HG03280 (cell line): Measurements from ENCODE around the gene AHNAK2.
"Not testable (repeated sequence)": the region's sequence is repeated elsewhere in the genome, so short reads cannot be mapped to it uniquely, and the experiment has no call there.

Experiments
- ATAC-seq: cut with Tn5 transposase; IDR thresholded peaks from one replicate; pipeline ENCODE4 v1.9.1; 2021; ENCODE audit warnings: mild to moderate bottlenecking, moderate library complexity; ENCODE audit not compliant: unreplicated experiment

AHNAK2 gene

GRCh38 chr14:104977681-104978653 lies at the start of gene AHNAK2:
TSS of gene AHNAK2 (minus strand) at chr14:104978374. CDS start at chr14:104978237, 137 bp downstream.
- no peak for ATAC-seq

DNA sequence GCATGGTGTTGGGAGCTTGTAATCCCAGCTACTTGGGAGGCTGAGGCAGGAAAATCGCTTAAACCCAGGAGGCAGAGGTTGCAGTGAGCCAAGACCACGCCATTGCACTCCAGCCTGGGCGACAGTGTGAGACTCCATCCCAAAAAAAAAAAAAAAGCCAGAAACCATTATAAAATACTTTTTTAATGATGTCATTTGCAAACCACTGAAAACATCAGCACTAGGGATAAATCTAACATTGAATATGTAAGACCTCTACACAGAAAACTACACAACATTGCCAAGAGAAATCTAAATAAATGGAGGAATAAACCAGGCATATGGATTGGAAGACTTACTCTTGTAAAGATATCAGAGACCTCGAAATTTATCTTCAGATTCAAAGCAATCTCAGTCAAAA lies 49.5 kb upstream of the AHNAK2 start:
- not testable (repeated sequence) for ATAC-seq

- ATAC-seq = no peak
Observed at GRCh38 chr14:105026802-105027563, 48.8 kb upstream of the AHNAK2 start.

DNA sequence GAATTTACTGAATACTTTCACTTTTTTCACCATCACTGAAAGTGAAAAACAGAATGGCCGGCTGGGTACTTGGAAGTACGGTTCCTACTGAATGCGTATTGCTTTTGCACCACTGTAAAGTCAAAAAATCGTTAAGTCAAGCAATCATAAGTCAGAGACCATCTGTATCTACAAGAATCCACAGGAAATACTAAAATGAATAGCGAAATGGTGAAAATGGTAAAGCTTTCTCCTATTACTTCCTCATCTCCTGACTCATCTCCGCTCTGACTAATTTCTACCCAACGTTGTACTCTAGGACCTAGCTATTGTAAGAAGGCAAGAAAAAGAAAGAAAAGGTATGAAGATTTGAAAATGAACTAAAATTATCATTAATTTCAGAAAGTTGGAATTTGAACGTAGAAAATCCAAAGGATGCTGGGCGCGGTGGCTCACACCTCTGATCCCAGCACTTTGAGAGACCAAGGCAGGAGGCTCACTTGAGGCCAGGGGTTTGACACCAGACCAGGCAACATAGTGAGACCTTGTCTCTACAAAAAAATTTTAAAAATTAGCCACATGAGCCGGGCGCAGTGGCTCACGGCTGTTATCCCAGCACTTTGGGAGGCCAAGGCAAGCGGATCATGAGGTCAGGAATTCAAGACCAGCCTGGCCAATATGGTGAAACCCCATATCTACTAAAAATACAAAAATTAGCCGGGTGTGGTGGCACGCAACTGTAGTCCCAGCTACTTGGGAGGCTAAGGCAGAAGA lies 48.0 kb upstream of the AHNAK2 start:
- no peak for ATAC-seq

DNA sequence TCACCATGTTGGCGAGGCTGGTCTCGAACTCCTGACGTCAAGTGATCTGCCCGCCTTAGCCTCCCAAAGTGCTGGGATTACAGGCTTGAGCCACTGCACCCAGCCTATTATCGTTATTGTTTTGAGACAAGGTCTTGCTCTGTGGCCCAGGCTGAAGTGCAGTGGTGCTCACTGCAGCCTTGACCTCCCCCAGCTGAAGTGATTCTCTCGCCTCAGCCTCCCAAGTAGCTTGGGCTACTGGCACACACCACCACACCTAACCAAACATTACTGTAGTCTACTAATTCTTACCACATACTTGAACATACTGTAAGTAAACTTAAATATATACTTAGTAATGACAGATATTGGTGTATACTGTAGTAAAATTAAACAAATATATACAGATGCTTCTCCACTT lies 47.3 kb upstream of the AHNAK2 start:
- no peak for ATAC-seq

DNA sequence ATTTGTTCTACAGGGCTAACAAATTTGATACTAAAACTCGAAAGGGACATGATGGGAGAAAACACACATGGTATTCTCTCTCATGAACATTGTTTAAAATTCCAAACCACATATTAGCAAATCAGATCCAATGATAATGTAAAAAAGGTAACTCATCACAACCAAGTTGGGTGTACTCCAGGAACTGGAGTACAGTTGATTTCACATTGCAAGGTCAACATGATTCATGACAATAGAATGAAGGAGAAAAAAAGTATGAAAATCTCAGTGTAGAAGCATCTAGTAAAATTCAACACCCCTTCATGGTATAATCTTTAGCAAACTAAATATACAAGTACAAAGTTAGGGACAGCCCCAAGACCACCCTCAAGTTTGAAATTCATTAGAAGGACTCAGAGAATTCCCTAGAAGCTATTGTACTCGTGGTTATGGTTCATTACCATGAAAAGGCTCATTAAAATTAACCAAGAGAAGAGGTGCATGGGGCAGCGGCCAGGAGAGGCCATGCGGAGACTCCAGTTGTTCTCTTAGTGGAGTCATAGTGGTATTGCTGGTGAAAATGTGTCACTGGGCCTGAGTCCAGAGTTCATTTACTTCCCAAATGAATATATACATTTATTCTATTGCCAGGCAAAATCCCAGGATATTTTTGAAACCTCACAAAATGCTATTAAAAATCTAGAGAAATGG lies 45.8 kb upstream of the AHNAK2 start:
- ATAC-seq = no peak

DNA sequence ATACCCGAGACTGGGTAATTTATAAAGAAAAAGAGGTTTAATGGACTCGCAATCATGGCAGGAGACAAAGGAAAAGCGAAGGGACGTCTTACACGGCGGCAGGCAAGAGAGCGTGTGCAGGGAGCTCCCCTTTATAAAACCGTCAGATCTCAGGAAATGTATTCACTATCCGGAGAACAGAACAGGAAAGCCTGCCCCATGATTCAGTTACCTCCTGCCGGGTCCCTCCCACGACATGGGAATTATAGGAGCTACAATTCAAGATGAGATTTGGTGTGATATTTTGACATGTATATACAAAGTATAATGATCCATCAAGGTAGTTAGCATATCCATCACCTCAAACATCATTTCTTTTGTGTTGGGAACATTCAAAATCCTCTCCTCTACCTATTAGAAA lies 45.0 kb upstream of the AHNAK2 start:
- no peak for ATAC-seq

DNA sequence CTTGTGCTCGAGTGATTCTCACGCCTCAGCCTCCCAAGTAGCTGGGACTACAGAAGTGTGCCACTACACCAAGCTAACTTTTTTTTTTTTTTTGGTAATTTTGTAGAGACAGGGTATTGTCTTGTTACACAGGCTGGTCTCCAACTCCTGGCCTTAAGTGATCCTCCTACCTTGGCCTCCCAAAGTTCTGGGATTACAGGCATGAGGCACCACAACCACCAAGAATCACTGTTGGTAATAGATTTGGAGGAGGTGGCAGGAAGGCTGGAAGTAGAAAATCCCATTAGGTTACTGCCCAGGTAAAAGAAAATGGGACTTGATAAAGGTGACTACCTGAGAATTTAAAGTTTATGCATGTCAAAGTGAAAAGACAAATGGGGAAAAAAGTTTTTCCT lies 44.1 kb upstream of the AHNAK2 start:
- ATAC-seq = no peak

- no peak for ATAC-seq
Observed at GRCh38 chr14:105021656-105022275, 43.6 kb upstream of the AHNAK2 start.

DNA sequence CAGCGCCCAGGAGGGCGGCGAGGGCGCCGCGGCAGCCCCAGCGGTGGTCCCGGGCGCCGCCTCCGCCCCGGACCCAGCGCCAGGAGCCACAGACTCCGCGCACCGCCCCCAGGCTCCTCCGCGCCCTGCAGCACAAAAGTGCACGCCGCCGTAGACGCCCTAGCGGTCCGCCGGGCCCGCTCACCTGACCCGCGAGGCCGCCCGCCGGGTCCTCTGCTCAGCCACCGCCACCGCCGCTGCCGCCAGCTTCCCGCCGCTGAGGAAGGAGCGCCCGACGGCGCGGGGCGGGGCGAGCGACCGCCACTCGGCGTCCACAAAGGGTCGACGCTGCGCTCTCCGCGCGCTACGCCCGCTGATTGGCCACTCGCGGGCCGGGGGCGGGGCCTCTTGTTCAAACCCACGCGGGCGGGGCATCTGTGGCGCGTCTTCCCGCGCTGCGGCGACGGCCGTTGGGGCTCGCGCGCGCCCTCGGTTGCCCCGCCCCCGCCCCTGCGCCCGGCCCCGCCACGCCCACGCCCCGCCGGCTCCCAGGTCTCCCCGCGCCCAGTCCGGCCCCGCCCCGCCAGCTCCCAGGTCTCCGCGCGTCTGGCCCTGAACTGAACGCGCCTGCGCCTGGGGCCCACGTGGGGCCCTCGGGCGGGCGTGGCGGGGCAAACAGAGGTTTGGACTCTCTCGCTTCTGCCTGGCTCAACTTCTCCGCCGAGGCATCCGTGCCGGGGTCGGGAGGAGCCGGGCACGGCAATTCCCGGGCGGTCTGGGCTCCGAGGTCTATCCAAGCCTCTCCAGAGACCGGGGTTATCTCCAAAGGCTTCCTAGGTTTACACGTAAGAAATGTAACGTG lies 42.9 kb upstream of the AHNAK2 start, which contains the start of gene CDCA4:
TSS of gene CDCA4 (minus strand) at position 269 of the 841 bp plus-strand sequence. CDS start 9,154 bp downstream, outside the sequence.
- peak; percentile 77 for ATAC-seq

DNA sequence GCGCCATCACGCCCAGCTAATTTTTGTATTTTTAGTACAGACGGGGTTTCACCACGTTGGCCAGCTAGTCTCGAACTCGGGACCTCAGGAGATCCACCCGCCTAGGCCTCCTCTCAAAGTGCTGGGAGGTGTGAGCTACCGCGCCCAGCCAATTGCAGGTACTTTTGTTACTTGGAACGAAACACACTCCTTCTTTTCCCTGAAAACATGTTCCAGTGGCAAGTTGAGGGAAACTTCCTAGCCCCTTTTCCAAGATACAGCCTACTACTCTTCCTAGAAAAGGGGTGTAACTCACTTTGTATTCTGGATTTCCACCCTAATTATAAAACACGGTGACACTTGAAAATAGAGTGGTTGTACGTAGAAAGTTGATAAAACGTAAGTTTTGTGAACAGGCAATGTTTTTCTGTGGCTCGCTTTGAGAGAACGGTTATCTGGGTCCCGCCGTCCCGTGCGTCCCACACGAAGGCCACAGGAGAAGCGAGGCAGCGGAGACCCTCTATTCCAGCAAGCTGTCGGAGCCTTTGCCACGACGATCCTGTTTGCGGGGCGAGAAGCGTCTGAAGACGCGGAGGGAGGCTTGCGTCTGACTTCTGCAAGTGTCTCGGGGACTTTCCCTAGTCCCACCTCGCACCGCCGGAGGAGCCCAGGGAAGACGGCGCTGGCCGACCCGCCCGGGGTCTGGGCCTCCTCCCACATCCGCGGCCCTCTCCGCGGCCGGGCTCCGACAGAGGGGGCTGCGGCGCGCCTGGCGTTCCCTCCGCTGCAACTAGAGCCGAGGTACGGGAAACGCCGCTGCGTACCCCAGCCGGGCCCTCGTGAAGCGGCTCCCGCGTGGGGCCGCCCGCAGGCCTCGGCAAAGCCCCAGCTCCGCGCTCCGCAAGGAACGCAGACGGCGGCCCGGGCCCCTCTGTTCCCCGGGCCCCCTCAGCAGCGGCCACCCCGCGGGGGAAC lies 42.0 kb upstream of the AHNAK2 start:
- ATAC-seq = peak; percentile 33

DNA sequence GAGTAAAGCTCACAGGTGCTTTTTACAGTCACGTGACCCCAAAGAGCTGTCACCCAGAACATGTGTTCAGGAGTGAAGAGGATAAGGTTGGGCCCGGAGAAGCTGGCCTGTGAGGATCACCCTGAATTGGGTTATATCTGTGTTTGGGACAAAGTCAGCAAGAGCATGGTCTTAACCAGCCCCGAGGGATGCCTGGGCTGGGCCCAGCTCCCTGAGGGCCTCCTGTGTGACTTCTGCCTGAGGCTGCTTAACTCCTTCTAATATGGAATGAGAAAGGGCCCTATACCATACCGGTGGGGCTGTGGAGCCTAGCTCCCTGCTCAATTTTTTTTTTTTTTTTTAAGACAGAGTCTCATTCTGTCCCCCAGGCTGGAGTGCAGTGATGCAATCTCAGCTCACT lies 40.2 kb upstream of the AHNAK2 start:
- no peak for ATAC-seq

DNA sequence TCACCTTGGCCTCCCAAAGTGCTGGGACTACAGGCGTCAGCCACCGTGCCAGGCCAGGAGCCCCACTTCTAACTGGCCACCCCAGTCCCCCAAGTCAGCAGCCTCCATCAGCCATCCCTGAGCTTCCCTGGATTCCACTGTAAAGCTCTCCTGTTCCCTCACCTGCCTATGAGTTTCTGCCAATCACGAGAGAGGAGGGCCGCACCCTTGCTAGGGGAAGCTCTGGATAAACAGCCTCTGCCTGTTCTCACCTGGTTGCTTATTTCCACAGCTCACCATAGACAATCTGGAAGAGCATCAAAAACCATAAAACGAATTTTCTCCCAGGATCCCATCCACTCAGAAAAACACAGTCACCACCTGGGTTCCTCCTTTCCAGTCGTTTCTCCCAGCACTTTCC lies 37.7 kb upstream of the AHNAK2 start:
- ATAC-seq = no peak

- ATAC-seq = no peak
Observed at GRCh38 chr14:105015242-105015641, 37.1 kb upstream of the AHNAK2 start.

- no peak for ATAC-seq
Observed at GRCh38 chr14:105014631-105015030, 36.5 kb upstream of the AHNAK2 start.

DNA sequence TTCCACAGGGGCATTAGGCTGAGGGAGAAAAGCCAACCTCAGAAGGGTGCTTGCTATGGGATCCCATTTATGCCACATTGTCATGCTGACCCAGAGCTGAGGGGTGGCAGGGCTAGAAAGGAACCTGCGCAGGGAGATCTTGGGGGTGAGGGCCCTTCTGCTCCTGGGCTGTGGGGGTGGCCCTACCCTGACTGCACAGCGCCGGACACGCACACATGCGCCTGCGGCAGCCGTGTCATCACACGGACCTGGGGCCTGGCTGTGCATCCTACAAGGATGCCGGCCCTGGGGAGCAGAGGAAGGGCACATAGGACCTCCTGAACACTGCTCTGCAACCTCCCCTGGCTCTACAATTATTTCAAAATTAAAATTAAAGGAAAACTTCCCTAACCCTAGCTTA lies 35.9 kb upstream of the AHNAK2 start:
- no peak for ATAC-seq

DNA sequence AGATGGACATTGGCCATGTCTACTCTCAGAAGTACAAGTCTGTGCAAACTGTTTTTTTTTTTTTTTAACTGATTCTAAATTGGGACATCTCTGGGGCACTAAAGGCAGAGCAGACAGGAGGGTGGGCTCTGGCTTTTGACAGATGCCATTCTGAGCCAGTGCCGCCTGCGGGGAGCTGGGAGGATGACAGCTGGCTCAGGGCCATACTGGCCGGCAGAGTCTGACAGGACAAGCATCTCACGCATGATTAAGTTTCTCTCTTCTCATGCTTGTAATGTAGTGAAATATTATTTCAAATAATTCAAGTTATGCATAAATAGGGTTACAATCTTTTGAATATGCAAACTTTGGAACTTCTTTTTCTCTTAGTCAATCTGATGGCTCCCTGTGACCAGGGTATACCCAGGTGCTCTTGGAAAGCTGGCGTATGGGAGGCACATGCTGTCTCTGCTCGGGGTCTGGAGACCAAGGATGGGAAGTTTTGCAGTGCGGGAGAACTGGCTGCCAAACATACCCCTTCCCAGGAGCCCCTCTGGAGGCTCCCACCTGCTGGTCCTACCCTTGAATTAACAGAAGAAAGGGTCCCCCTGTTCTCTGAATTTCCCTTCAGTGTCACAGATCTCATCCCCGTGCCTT lies 35.1 kb upstream of the AHNAK2 start:
- ATAC-seq = no peak
